HL-60/S4 (cell line): ENCODE data around the gene CASD1.

ENCODE experiments used
- in situ Hi-C: fragments of 300-500 bp; cut with MboI; formaldehyde crosslinking; loops from 2 replicates; pipeline ENCODE4 v1.14.3; 2022; ENCODE audit warnings: low sequenced_read_pairs

CASD1 gene

GRCh38 chr7:94509264-94509886 is at the start of gene CASD1:
TSS of gene CASD1 (plus strand) at chr7:94509809. CDS start at chr7:94510085, 276 bp downstream.
- in situ Hi-C loops: no loop called here

- in situ Hi-C loops: no loop called here
These were observed 43.1 kb upstream of the CASD1 start for GRCh38 chr7:94466516-94466915.

GRCh38 chr7:94471604-94472003 is 38.0 kb upstream of the CASD1 start:
- in situ Hi-C loops: no loop called here

GRCh38 chr7:94472608-94473007 is 37.0 kb upstream of the CASD1 start:
- in situ Hi-C loops: no loop called here

- in situ Hi-C loops: no loop called here
These were observed 33.3 kb upstream of the CASD1 start for GRCh38 chr7:94476251-94476840.

GRCh38 chr7:94477878-94478277 is 31.7 kb upstream of the CASD1 start:
- in situ Hi-C loops: no loop called here

- in situ Hi-C loops: no loop called here
These were observed 30.9 kb upstream of the CASD1 start for GRCh38 chr7:94478648-94479214.

- in situ Hi-C loops: no loop called here
These were observed 28.3 kb upstream of the CASD1 start for GRCh38 chr7:94481279-94481678.

GRCh38 chr7:94482796-94483195 is 26.8 kb upstream of the CASD1 start:
- in situ Hi-C loops: no loop called here

- in situ Hi-C loops: no loop called here
These were observed 25.8 kb upstream of the CASD1 start for GRCh38 chr7:94483843-94484242.

GRCh38 chr7:94486216-94486615 is 23.4 kb upstream of the CASD1 start:
- in situ Hi-C loops: no loop called here

- in situ Hi-C loops: no loop called here
These were observed 18.2 kb upstream of the CASD1 start for GRCh38 chr7:94491410-94491809.

GRCh38 chr7:94492601-94493000 is 17.0 kb upstream of the CASD1 start:
- in situ Hi-C loops: no loop called here

- in situ Hi-C loops: no loop called here
These were observed 11.5 kb upstream of the CASD1 start for GRCh38 chr7:94497874-94498670.

GRCh38 chr7:94498918-94499317 is 10.7 kb upstream of the CASD1 start:
- in situ Hi-C loops: no loop called here

- in situ Hi-C loops: no loop called here
These were observed 2.1 kb upstream of the CASD1 start for GRCh38 chr7:94507462-94507861.

- in situ Hi-C loops: no loop called here
These were observed 1.6 kb upstream of the CASD1 start for GRCh38 chr7:94507962-94508361.

- in situ Hi-C loops: no loop called here
These were observed 425 bp downstream of the CASD1 start for GRCh38 chr7:94509887-94510581.

- in situ Hi-C loops: no loop called here
These were observed 1.2 kb downstream of the CASD1 start for GRCh38 chr7:94510582-94511496.

GRCh38 chr7:94511718-94512117 is 2.1 kb downstream of the CASD1 start:
- in situ Hi-C loops: no loop called here
